Measurements from ENCODE around the gene TMEM184B. TPM values are rescaled to one million over a fixed set of nuclear protein-coding genes. Genes with fewer than 3 reads are reported as not detected.
A peak's percentile ranks its signal among the peaks of the same experiment; 100 is the strongest.

Gene TMEM184B
- total RNA-seq, 3 donors from 2014 or later = 35.9 to 63.1 (median 38.2) TPM

DNA sequence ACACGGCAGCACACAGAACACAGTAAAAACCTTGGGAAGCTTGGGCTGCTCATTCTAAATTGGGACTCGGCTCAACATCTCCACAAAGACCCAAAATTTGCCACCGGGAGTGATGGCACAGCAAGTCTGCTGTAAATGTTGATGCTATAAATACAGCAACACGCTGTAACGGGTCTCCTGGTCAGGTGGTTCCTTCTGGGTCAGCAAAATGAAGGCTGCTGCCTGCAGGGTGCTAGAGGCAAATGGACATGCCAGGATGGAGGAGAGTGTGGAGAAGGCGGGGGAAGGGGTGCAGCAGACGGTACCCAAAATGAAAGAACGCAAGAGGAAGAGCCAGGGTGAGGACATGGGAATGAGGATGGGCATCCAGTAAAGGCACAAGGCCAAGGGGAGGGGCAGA is 40.6 kb downstream of the TMEM184B start:
- Histone ChIP-seq H3K36me3 (ENCODE audit: low read depth) (no peaks in the 10 kb centered on the region), H3K4me1 (ENCODE audit: low read depth) (peaks cover 31% of the 10 kb centered on the region), H3K4me3 (no peak overlapping the region), H3K9me3 (no peaks in the 10 kb centered on the region)
- no peak for DNase-seq
- ATAC-seq = no peak
- TF ChIP-seq, protein P1, sequence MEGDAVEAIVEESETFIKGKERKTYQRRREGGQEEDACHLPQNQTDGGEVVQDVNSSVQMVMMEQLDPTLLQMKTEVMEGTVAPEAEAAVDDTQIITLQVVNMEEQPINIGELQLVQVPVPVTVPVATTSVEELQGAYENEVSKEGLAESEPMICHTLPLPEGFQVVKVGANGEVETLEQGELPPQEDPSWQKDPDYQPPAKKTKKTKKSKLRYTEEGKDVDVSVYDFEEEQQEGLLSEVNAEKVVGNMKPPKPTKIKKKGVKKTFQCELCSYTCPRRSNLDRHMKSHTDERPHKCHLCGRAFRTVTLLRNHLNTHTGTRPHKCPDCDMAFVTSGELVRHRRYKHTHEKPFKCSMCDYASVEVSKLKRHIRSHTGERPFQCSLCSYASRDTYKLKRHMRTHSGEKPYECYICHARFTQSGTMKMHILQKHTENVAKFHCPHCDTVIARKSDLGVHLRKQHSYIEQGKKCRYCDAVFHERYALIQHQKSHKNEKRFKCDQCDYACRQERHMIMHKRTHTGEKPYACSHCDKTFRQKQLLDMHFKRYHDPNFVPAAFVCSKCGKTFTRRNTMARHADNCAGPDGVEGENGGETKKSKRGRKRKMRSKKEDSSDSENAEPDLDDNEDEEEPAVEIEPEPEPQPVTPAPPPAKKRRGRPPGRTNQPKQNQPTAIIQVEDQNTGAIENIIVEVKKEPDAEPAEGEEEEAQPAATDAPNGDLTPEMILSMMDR (IDR thresholded peaks at IDR 0.05) = no peak
- intact Hi-C loops (cut with DNase I, micrococcal nuclease) = no loop called here

DNA sequence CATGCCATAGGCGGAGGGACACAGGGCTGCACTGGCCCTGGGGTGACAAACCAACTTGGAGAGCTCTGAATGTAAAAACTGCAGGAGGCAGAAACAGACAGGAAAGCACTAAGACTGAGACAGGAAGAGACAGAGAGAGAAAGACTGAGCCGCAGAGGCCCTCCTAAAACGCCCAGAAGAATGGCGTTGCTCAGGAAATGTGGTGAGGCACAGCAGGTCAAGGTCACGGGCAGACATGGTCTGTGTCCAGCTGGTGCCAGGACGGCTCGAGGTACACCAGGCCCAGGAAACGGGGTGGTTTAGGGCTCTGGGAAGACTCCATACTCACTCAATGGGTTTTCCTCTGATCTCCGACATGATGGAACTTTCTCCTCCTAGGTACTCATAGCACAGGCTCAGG is 41.9 kb downstream of the TMEM184B start:
- H3K36me3 ChIP-seq (ENCODE audit: low read depth) = no peaks in the 10 kb centered on the region
- no peak overlapping the region for H3K4me3 ChIP-seq
- H3K4me1 ChIP-seq (ENCODE audit: low read depth) = peaks cover 23% of the 10 kb centered on the region
- DNase-seq = no peak
- intact Hi-C loops (cut with DNase I, micrococcal nuclease) = no loop called here
- no peak for ATAC-seq
- TF ChIP-seq, protein P1 (IDR thresholded peaks at IDR 0.05) = no peak
- H3K9me3 ChIP-seq = no peaks in the 10 kb centered on the region

DNA sequence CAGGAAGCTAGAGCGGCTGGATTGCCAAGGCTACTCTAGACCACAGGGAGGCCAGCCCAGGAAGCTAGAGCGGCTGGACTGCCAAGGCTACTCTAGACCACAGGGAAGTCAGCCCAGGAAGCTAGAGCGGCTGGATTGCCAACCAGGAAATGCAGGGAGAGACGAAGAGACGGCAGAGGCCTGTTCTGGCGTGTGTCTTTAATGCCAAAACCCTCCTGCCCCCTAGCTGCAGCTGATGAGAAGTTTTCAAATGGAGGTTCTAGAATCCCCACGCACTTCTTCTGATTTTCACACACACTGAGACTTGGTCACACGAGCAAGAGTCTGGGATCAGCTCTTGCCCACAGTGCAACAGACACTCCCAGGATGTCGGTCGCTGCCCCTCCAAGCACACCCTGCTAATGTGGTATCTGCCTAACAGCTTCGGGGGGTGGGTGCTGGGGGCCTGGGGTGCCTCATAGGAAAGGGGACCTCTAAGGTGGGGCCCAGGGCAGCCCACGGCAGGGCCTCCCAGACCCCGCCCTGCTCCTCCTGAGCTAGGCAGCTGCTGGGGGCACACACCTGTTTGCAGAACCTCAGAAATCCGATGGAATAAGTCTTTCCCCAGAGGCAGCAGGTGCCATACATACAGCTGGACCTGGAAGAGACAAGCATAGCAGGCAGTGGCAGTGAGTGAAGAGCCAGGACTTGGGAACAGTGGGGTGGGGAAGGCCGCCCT is 42.5 kb downstream of the TMEM184B start:
- peaks cover 23% of the 10 kb centered on the region for H3K4me1 ChIP-seq (ENCODE audit: low read depth)
- intact Hi-C loops (cut with DNase I, micrococcal nuclease) = no loop called here
- no peaks in the 10 kb centered on the region for H3K9me3 ChIP-seq
- DNase-seq (peak in 2 of 3 donors; percentile 71 to 84), ATAC-seq (peak; percentile 77)
- TF ChIP-seq, protein P1 (IDR thresholded peaks at IDR 0.05) = peak; percentile 33
- no peak overlapping the region for H3K4me3 ChIP-seq
- no peaks in the 10 kb centered on the region for H3K36me3 ChIP-seq (ENCODE audit: low read depth)

DNA sequence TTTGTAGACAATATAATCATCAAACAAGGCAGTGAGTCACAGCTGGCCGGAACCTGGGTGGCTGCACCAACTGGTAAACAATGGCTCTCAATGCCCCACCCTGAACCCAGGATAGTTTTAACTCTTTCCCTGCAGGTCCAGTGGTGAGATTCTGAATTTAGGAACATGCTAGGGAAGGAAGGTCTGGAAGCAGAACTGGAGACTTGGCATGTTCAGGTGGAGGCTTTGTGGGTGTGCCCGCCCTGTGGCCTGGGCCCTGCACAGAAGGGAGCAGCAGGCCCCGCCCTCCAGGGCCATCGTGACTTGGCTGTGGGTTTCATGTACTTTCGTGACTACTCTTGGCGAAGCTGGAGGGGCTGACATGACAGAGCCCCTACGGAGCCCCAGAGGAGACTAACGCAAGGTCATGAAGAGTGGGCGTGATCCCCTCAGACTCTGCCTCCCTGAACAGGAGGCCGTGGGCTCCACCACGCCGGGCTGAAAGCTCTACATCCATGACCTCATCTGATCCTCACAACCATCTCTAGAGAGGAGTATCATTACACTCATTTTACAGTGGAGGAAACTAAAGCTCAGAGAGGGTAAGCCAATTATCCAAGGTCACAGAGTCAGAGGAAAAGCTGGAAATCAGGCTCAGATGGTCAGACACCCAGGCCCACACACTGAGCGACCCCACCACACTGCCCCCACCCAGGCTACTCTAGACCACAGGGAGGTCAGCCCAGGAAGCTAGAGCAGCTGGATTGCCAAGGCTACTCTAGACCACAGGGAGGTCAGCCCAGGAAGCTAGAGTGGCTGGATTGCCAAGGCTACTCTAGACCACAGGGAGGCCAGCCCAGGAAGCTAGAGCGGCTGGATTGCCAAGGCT is 43.7 kb downstream of the TMEM184B start:
- ATAC-seq = peak; percentile 91
- intact Hi-C loops (cut with DNase I, micrococcal nuclease) = no loop called here
- TF ChIP-seq, protein P1 (IDR thresholded peaks at IDR 0.05) = no peak
- no peak overlapping the region for H3K4me3 ChIP-seq
- no peaks in the 10 kb centered on the region for H3K36me3 ChIP-seq (ENCODE audit: low read depth)
- peak; percentile 75 to 85 (median 85) for DNase-seq
- H3K9me3 ChIP-seq = no peaks in the 10 kb centered on the region
- peaks cover 23% of the 10 kb centered on the region for H3K4me1 ChIP-seq (ENCODE audit: low read depth)

- H3K4me1 ChIP-seq (ENCODE audit: low read depth) = peaks cover 23% of the 10 kb centered on the region
- ATAC-seq (peak; percentile 3), DNase-seq (no peak)
- TF ChIP-seq, protein P1 (IDR thresholded peaks at IDR 0.05) = no peak
- no peaks in the 10 kb centered on the region for H3K9me3 ChIP-seq
- intact Hi-C loops (cut with DNase I, micrococcal nuclease) = no loop called here
- H3K36me3 ChIP-seq (ENCODE audit: low read depth) = no peaks in the 10 kb centered on the region
- no peak overlapping the region for H3K4me3 ChIP-seq
Measured at GRCh38 chr22:38228326-38228872, 44.4 kb downstream of the TMEM184B start.

Data from mucosa of descending colon (tissue), 3 donors.